ENCODE data around the gene GPSM3.

GPSM3 gene

DNA sequence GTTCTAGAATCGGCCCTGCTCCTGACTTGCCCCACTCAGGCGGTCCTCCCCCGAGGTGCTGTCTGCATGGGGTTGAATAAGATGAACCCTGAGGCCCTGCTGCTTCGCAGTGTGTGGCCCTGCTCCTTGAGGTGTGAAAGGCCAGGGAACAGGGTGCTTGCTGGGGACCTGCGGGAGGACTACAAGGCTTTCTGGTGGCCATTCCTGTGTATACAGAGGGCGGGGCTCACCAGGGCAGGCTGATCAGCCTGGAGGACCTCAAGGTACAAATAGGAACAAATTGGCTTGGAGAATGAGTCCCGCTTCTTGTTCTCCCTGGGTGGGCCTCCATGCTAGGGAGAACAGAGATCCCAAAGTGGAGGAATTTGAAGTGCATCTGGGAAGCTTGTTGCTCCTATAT, 25.7 kb upstream of the GPSM3 start:
- Histone ChIP-seq H3K9me3 (ENCODE audit: low read length) (no peaks in the 10 kb centered on the region), H2AFZ (ENCODE audit: low read length) (no peak overlapping the region), H3K4me2 (ENCODE audit: low read length) (no peak overlapping the region), H3F3A (ENCODE audit: insufficient read depth, low read length) (no peaks in the 10 kb centered on the region), H3K27ac (ENCODE audit: low read depth, low read length, poor library complexity, severe bottlenecking) (no peak overlapping the region), H3K79me2 (ENCODE audit: insufficient read depth, low read length) (no peaks in the 10 kb centered on the region), H3K4me3 (ENCODE audit: low read depth, low read length, poor library complexity, severe bottlenecking) (no peak overlapping the region), H3K27me3 (ENCODE audit: insufficient read depth, low read length) (no peaks in the 10 kb centered on the region; the same call in 1 of the 2 replicates), H3K9me2 (ENCODE audit: low read depth, low read length) (no peaks in the 10 kb centered on the region), H3K4me1 (ENCODE audit: insufficient read depth, low read length, severe bottlenecking) (no peaks in the 10 kb centered on the region), H4K20me1 (ENCODE audit: insufficient read depth, low read length) (no peaks in the 10 kb centered on the region), H3K36me3 (ENCODE audit: insufficient read depth, low read length) (no peaks in the 10 kb centered on the region), H3K9ac (ENCODE audit: low read length) (no peak overlapping the region)
- TF ChIP-seq, protein P1, sequence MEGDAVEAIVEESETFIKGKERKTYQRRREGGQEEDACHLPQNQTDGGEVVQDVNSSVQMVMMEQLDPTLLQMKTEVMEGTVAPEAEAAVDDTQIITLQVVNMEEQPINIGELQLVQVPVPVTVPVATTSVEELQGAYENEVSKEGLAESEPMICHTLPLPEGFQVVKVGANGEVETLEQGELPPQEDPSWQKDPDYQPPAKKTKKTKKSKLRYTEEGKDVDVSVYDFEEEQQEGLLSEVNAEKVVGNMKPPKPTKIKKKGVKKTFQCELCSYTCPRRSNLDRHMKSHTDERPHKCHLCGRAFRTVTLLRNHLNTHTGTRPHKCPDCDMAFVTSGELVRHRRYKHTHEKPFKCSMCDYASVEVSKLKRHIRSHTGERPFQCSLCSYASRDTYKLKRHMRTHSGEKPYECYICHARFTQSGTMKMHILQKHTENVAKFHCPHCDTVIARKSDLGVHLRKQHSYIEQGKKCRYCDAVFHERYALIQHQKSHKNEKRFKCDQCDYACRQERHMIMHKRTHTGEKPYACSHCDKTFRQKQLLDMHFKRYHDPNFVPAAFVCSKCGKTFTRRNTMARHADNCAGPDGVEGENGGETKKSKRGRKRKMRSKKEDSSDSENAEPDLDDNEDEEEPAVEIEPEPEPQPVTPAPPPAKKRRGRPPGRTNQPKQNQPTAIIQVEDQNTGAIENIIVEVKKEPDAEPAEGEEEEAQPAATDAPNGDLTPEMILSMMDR (IDR thresholded peaks at IDR 0.05; ENCODE audit: low read length) = no peak
- TF ChIP-seq EZH2 (IDR thresholded peaks at IDR 0.05; ENCODE audit: borderline replicate concordance, low read length) = no peak

DNA sequence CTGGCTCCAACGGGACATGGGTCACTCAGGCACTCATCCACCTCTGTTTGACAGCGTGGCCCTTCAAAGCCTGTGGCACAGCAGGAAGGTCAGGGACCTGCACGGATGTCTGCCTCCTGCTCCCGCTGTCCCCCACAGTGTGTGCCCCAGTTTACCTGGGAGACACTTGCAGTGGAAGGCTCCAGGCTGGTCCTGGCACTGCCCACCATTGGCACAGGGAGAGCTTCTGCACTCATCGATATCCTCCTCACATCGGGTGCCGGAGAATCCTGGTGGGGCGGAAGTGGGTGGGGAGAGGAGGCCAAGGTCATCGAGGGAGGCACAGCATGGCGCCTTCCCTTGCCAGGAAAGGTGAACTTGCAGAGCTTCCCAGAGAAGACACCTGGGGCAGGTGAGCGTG, 24.6 kb upstream of the GPSM3 start:
- H3K27me3 ChIP-seq (ENCODE audit: insufficient read depth, low read length) = no peaks in the 10 kb centered on the region
- no peaks in the 10 kb centered on the region for H3K9me3 ChIP-seq (ENCODE audit: low read length)
- no peak overlapping the region for H3K27ac ChIP-seq (ENCODE audit: low read depth, low read length, poor library complexity, severe bottlenecking)
- H3K9ac ChIP-seq (ENCODE audit: low read length) = no peak overlapping the region
- H3K9me2 ChIP-seq (ENCODE audit: low read depth, low read length) = no peaks in the 10 kb centered on the region
- H2AFZ ChIP-seq (ENCODE audit: low read length) = no peak overlapping the region
- no peaks in the 10 kb centered on the region for H3K36me3 ChIP-seq (ENCODE audit: insufficient read depth, low read length)
- H3K4me3 ChIP-seq (ENCODE audit: low read depth, low read length, poor library complexity, severe bottlenecking) = no peak overlapping the region
- H3K4me2 ChIP-seq (ENCODE audit: low read length) = no peak overlapping the region
- no peak for TF ChIP-seq EZH2 (IDR thresholded peaks at IDR 0.05; ENCODE audit: borderline replicate concordance, low read length)
- TF ChIP-seq, protein P1 (IDR thresholded peaks at IDR 0.05; ENCODE audit: low read length) = no peak
- no peaks in the 10 kb centered on the region for H3K4me1 ChIP-seq (ENCODE audit: insufficient read depth, low read length, severe bottlenecking)
- H3F3A ChIP-seq (ENCODE audit: insufficient read depth, low read length) = no peaks in the 10 kb centered on the region
- no peaks in the 10 kb centered on the region for H3K79me2 ChIP-seq (ENCODE audit: insufficient read depth, low read length)
- no peaks in the 10 kb centered on the region for H4K20me1 ChIP-seq (ENCODE audit: insufficient read depth, low read length)

DNA sequence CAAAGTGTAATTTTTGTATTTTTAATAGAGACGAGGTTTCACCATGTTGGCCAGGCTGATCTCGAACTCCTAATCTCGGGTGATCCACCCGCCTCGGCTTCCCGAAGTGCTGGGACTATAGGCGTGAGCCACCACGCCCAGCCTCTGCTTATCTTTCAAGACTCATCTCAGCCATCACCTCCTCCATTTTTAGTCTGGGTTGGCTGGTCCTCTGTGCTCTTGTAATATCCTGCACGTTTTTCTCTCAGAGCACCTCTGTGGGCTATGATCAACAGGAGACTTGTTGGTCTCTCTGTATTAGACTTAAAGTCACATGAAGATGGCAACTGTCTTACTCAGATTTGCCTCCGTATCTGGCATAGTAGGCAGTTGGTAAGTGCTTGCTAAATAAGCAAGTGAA, 23.8 kb upstream of the GPSM3 start:
- Histone ChIP-seq H4K20me1 (ENCODE audit: insufficient read depth, low read length) (no peaks in the 10 kb centered on the region), H3K4me2 (ENCODE audit: low read length) (no peak overlapping the region), H3F3A (ENCODE audit: insufficient read depth, low read length) (no peaks in the 10 kb centered on the region), H3K79me2 (ENCODE audit: insufficient read depth, low read length) (no peaks in the 10 kb centered on the region), H3K27ac (ENCODE audit: low read depth, low read length, poor library complexity, severe bottlenecking) (no peak overlapping the region), H3K27me3 (ENCODE audit: insufficient read depth, low read length) (no peaks in the 10 kb centered on the region), H3K4me1 (ENCODE audit: insufficient read depth, low read length, severe bottlenecking) (no peaks in the 10 kb centered on the region), H3K9ac (ENCODE audit: low read length) (no peak overlapping the region), H3K36me3 (ENCODE audit: insufficient read depth, low read length) (no peaks in the 10 kb centered on the region), H2AFZ (ENCODE audit: low read length) (no peak overlapping the region), H3K9me2 (ENCODE audit: low read depth, low read length) (no peaks in the 10 kb centered on the region), H3K4me3 (ENCODE audit: low read depth, low read length, poor library complexity, severe bottlenecking) (no peak overlapping the region), H3K9me3 (ENCODE audit: low read length) (no peaks in the 10 kb centered on the region)
- no peak for TF ChIP-seq EZH2 (IDR thresholded peaks at IDR 0.05; ENCODE audit: borderline replicate concordance, low read length)
- TF ChIP-seq, protein P1 (IDR thresholded peaks at IDR 0.05; ENCODE audit: low read length) = no peak

All from OCI-LY1 (cell line).